Measurements from ENCODE around the gene APOBEC3C. TPM values are rescaled to one million over a fixed set of nuclear protein-coding genes. Genes with fewer than 3 reads are reported as not detected.

Gene APOBEC3C
- total and polyA plus RNA-seq, 2 donors (not counting 1 experiment from before 2014, with no cell fraction given) = 19.2 to 44.5 TPM

DNA sequence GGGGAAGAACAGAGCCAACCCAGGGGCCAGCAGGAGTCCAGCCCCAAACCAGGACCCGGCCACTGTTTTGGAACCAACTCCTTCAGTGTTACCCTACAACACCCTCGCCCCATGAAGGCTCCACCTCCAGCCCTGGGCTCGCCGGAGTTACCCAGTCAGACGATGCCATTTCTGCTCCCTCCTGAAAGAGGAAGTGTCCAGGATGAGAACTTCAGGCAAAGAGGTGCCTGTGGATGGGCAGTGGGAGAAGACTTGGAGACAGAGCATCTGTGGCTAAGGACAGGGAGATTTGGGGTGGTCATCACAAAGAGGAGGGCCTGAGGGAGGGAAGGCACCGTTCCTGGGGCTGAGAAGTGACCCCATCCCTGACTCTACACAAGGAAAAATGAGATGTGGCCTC, 18.0 kb upstream of the APOBEC3C start:
- no peak overlapping the region for H3K27ac ChIP-seq (ENCODE audit: insufficient read depth, low read length)
- no peak overlapping the region for H3K9ac ChIP-seq (ENCODE audit: insufficient read depth, low read length)
- no peaks in the 10 kb centered on the region for H3K36me3 ChIP-seq (ENCODE audit: control insufficient read depth, insufficient read depth, low read length)
- H2AFZ ChIP-seq (ENCODE audit: low read length) = no peak overlapping the region
- no peak for DNase-seq (ENCODE audit: low read depth in 2 of 2)
- peaks cover 6% of the 10 kb centered on the region for H3K27me3 ChIP-seq (ENCODE audit: control insufficient read depth, insufficient read depth, low read length)
- H3K79me2 ChIP-seq (ENCODE audit: control insufficient read depth, insufficient read depth, low read length) = no peaks in the 10 kb centered on the region
- H3K4me2 ChIP-seq (ENCODE audit: extremely low read depth, insufficient read depth, low read length) = no peak overlapping the region
- no peaks in the 10 kb centered on the region for H3K4me1 ChIP-seq (ENCODE audit: control insufficient read depth, extremely low read depth, insufficient read depth, low read length)
- no peak overlapping the region for H3K4me3 ChIP-seq (replicated peaks in 1 of 4; ENCODE audit: control extremely low read depth in 1 of 4, insufficient read depth in 1 of 4, low read depth in 3 of 4, low read length in 4 of 4)
- H4K20me1 ChIP-seq (ENCODE audit: control insufficient read depth, extremely low read depth, insufficient read depth, low read length) = no peaks in the 10 kb centered on the region
- no peak for TF ChIP-seq EZH2 (IDR thresholded peaks at IDR 0.05; ENCODE audit: low read length, missing control alignments)
- TF ChIP-seq CTCF (conservative IDR thresholded peaks at IDR 0.05 in 1 of 2, IDR thresholded peaks at IDR 0.05 in 1 of 2; ENCODE audit: low read depth in 1 of 2, low read length in 2 of 2) = no peak
- H3K9me3 ChIP-seq (ENCODE audit: control insufficient read depth, insufficient read depth, low read depth, low read length) = no peaks in the 10 kb centered on the region

- H3K27ac ChIP-seq (ENCODE audit: insufficient read depth, low read length) = no peak overlapping the region
- no peak for DNase-seq (ENCODE audit: low read depth in 2 of 2)
- H2AFZ ChIP-seq (ENCODE audit: low read length) = no peak overlapping the region
- no peaks in the 10 kb centered on the region for H3K79me2 ChIP-seq (ENCODE audit: control insufficient read depth, insufficient read depth, low read length)
- H3K36me3 ChIP-seq (ENCODE audit: control insufficient read depth, insufficient read depth, low read length) = no peaks in the 10 kb centered on the region
- H3K27me3 ChIP-seq (ENCODE audit: control insufficient read depth, insufficient read depth, low read length) = peaks cover 6% of the 10 kb centered on the region
- H3K9ac ChIP-seq (ENCODE audit: insufficient read depth, low read length) = no peak overlapping the region
- H3K9me3 ChIP-seq (ENCODE audit: control insufficient read depth, insufficient read depth, low read depth, low read length) = no peaks in the 10 kb centered on the region
- no peaks in the 10 kb centered on the region for H3K4me1 ChIP-seq (ENCODE audit: control insufficient read depth, extremely low read depth, insufficient read depth, low read length)
- no peaks in the 10 kb centered on the region for H4K20me1 ChIP-seq (ENCODE audit: control insufficient read depth, extremely low read depth, insufficient read depth, low read length)
- no peak for TF ChIP-seq EZH2 (IDR thresholded peaks at IDR 0.05; ENCODE audit: low read length, missing control alignments)
- TF ChIP-seq CTCF (conservative IDR thresholded peaks at IDR 0.05 in 1 of 2, IDR thresholded peaks at IDR 0.05 in 1 of 2; ENCODE audit: low read depth in 1 of 2, low read length in 2 of 2) = no peak
- no peak overlapping the region for H3K4me2 ChIP-seq (ENCODE audit: extremely low read depth, insufficient read depth, low read length)
- H3K4me3 ChIP-seq (replicated peaks in 1 of 4; ENCODE audit: control extremely low read depth in 1 of 4, insufficient read depth in 1 of 4, low read depth in 3 of 4, low read length in 4 of 4) = no peak overlapping the region
These were observed 16.5 kb upstream of the APOBEC3C start for GRCh38 chr22:38997518-38997917.

DNA sequence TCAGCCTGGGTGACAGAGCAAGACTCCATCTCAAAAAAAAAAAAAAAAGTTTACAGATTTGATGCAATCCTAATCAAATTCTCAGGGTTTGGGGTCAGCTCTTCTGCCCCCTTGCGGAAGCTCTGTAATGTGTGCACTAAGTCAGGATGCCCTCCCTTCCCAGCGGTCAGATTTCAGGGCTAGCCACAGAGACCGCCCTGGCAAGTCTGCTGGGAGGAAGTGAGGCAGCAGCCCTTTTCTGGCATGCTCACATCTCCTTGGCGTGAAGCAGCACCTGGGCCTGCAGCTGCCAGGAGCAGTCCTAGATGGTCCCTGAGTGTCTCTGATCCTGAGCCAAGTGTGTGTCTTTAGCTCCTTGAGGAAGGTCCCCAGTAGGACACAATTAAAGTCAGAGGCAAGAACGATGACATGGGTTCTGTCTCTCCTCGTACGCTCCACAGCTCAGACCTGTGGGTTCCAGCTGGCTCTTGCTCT, 10.9 kb upstream of the APOBEC3C start:
- no peak overlapping the region for H3K4me2 ChIP-seq (ENCODE audit: extremely low read depth, insufficient read depth, low read length)
- no peak for TF ChIP-seq EZH2 (IDR thresholded peaks at IDR 0.05; ENCODE audit: low read length, missing control alignments)
- TF ChIP-seq CTCF (conservative IDR thresholded peaks at IDR 0.05 in 1 of 2, IDR thresholded peaks at IDR 0.05 in 1 of 2; ENCODE audit: low read depth in 1 of 2, low read length in 2 of 2) = peak; percentile 60 to 78
- no peaks in the 10 kb centered on the region for H3K79me2 ChIP-seq (ENCODE audit: control insufficient read depth, insufficient read depth, low read length)
- H2AFZ ChIP-seq (ENCODE audit: low read length) = peak overlapping the region; percentile 82
- no peak overlapping the region for H3K4me3 ChIP-seq (replicated peaks in 1 of 4; ENCODE audit: control extremely low read depth in 1 of 4, insufficient read depth in 1 of 4, low read depth in 3 of 4, low read length in 4 of 4)
- no peak overlapping the region for H3K9ac ChIP-seq (ENCODE audit: insufficient read depth, low read length)
- no peaks in the 10 kb centered on the region for H4K20me1 ChIP-seq (ENCODE audit: control insufficient read depth, extremely low read depth, insufficient read depth, low read length)
- H3K36me3 ChIP-seq (ENCODE audit: control insufficient read depth, insufficient read depth, low read length) = no peaks in the 10 kb centered on the region
- H3K27ac ChIP-seq (ENCODE audit: insufficient read depth, low read length) = no peak overlapping the region
- DNase-seq (ENCODE audit: low read depth in 2 of 2) = peak; percentile 82 to 90
- peaks cover 6% of the 10 kb centered on the region for H3K27me3 ChIP-seq (ENCODE audit: control insufficient read depth, insufficient read depth, low read length)
- no peaks in the 10 kb centered on the region for H3K9me3 ChIP-seq (ENCODE audit: control insufficient read depth, insufficient read depth, low read depth, low read length)
- H3K4me1 ChIP-seq (ENCODE audit: control insufficient read depth, extremely low read depth, insufficient read depth, low read length) = peaks cover 2% of the 10 kb centered on the region
